NCI-H345 treated with DMSO at 0.1 percent for 48 hours (cell line): Measurements from ENCODE around the gene TBX4.
"Not testable (repeated sequence)": the region's sequence is repeated elsewhere in the genome, so short reads cannot be mapped to it uniquely, and the experiment has no call there.

Experiments used
- DNase-seq: peaks from one replicate; lab custom pipeline; 2025; ENCODE audit not compliant: unreplicated experiment; lab: John Stamatoyannopoulos, UW

The TBX4 gene

DNA sequence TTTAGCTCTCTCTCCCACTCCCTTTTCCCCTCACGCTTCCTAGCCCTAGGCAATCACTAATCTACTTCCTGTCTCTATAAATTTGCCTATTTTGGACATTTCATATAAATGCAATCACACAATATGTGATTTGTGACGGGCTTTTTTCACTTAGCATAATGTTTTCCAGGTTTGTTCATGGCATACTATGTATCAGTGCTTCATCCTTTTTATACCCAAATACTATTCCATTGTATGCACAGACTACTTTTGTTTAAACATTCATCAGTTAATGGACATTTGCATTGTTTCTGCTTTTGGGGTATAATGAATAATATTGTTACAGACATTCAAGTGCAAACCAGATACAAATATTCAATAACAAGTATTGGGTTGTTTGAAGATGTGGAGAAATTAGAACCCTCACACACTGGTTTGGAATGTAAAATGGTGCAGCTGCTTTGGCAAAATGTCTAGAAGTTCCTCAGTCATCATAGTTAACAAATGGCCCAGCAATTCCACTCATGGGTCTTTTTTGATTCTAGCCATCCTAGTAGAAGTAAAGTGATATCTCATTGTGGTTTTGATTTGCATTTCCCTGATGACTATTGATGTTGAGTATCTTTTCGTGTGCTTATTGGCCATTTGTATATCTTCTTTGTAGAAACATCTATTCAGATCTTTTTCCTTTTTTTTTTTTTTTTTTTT lies 67.7 kb downstream of the TBX4 start:
- no peak for DNase-seq

DNA sequence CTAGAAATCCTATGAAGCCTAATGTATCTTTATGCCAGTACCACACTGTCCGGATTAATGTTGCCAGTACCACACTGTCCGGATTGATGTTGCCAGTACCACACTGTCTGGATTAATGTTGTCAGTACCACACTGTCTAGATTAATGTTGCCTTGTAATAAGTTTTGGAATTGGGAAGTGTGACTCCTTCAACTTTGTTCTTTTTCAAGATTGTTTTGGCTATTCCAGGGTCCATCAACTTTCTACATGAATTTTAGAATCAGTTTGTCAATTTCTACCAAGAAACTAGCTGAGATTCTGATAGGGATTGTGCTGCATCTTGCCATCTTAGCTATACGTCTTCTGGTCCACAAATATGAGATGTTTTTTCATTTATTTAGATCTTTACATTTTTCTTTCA lies 68.7 kb downstream of the TBX4 start:
- DNase-seq: no peak

DNA sequence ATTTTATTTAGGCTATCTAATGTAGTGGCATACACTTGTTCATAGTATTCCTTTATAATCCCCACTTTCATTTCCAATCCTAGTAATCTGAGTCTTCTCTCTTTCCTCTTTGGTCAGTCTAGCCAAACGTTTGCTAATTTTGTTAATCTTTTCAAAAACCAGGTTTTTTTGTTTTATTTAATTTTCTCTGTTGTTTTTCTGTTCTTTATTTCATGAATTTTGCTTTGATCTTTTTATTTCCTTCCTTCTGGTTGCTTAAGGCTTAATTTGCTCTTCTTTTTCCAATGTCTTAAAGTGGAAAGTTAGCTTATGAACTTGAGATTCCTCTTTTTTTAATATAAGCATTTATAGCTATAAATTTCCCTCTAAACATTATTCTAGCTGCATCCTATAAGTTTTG lies 69.9 kb downstream of the TBX4 start:
- no peak for DNase-seq

DNA sequence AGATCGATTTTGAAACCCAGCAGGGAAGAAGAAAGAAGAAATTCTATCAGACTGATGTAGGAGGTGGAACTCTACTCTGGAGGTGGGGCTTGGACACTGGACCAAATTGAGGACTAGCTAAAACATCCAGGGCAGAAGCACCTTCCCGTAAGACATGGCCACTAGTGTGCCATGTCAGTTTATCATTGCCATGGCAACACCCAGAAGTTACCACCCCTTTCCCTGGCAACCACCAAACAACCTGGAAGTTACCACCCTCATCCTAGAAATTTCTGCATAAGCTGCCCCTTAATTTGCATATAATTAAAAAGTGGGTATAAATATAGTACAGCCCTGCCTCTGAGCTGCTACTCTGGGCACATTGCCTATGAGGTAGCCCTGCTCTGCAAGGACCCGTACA lies 72.1 kb downstream of the TBX4 start:
- no peak for DNase-seq

DNA sequence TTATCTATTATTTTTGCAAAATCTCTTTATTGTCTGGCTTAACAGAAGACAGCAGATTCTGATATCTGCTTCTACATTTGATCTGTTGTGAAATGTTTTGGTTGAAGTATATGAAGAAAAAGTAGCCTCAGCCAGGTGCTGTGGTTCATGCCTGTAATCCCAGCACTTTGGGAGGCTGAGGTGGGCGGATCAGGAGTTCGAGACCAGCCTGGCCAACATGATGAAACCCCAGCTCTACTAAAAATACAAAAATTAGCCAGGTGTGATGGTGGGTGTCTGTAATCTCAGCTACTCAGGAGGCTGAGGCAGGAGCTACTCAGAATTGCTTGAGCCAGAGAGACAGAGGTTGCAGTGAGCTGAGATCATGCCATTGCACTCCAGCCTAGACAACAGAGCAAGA lies 75.2 kb downstream of the TBX4 start:
- DNase-seq: not testable (repeated sequence)

DNA sequence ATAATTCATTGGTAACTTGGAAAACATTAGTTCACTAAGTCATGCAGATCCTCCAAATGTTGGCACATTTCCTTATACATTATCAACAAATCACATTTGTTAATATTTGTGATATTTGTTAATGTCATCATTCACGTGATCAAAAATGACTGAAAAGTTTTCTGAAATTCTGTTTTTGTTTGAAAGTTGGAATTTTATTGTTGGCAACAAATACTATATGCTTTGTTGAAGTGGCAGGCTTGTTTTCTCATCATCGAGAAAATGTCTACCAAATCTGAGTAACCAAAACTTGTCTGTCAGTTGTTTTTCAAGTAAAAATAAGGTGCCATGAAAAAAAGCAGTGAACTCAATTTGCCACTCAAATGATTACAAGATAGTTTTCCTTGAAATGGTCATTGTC lies 75.9 kb downstream of the TBX4 start:
- DNase-seq: no peak

DNA sequence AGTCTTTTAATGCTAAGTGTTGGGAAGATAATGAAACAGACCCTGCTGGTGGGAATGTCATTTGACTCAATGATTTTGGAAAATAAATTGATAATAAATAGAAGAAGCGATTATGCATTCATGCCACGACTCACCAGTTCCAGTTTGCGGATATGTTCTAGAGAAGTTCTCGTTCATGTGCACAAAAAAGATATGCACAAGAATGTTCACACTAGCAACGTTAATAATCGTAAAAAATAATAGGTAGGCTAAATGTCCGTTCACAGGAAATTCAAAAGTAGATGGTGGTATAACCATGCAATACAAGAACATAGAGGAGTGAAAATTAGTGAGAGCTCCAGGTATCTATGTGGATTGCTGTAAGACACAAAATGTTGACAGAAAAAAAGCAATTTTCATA lies 79.0 kb downstream of the TBX4 start:
- DNase-seq: no peak

DNA sequence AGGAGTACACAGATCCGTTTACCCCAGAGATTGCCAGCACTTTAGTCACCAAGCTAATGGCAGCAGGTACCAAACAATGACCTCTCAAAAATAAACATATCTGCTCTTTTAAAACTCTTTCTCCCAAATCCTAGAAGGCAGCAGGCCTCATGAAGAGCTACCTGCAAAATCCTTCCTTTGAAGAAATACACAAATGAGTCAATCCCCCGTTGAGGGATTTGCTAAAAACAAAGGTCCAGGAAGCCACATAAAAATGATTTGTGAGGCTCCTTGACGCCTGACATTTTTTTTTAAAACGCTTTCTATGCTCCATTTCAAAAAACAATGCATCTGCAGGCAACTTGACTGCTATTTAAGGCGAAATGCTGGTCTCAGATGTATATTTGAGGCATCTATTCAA lies 80.6 kb downstream of the TBX4 start:
- no peak for DNase-seq

DNA sequence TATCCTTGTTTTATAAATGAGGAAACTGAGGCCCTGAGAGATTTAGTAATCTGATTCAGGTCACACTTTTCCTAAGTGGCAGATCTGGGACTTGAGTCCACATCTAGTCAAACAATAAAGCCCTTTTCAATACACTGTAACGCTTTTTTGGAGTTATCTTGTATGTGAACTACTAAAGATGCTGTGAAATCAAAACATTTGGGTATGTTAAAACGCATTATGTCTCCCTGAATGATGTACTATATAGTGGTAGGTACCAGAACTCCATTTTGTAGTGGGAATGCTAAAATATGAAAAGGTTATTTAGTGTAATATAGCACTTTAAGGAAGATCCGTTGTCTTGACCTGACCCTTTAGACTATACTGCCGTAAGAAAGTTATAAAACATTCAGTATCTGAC lies 81.6 kb downstream of the TBX4 start:
- no peak for DNase-seq

DNA sequence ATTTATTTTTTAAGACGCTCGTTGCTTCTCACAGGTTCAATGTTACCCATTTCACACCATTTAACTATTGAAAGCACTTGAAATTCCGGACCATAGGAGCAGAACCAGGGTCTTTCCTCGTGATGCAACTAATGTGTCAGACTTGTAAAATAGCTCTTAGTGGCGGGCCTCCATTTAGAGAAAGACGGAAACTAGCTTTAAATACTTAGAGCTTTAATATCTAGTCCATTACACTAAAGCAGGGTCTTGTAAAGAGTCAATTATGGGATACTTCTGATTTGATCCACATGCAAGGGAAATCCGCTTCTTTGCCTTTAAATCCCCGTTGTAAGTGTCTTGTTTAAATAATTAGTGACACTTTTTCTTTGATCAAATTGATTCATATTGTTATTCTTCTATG lies 82.2 kb downstream of the TBX4 start:
- DNase-seq: no peak
